Natural killer cell (primary cell): Measurements from ENCODE around the gene SPRN. TPM values are rescaled to one million over a fixed set of nuclear protein-coding genes. Genes with fewer than 3 reads are reported as not detected.
"Not testable (repeated sequence)": the region's sequence is repeated elsewhere in the genome, so short reads cannot be mapped to it uniquely, and the experiment has no call there.

Source experiments
- ATAC-seq, 3 donors: fragments of 150-1000 bp in 2 of 3; fragments of 200-7000 bp in 1 of 3; cut with Tn5 transposase; 1 replicate in 1 of 3; 2 replicates in 2 of 3; pipeline ENCODE4 v1.10.0; 2021; ENCODE audit warnings: mild to moderate bottlenecking in 2 of 3, moderate library complexity in 2 of 3
- DNase-seq, 2 donors: peaks; one replicate each; pipeline versions ENCODE4 v3.0.0 to v3.0.0-alpha.2; 2013 to 2021; ENCODE audit warnings: mixed read lengths in 1 of 2
- H3K27ac ChIP-seq: one replicate; pipeline ENCODE4 v1.5.1; 2013; ENCODE audit warnings: mild to moderate bottlenecking, low read length
- H3K27me3 ChIP-seq: one replicate; pipeline ENCODE4 v1.6.1; 2013; ENCODE audit warnings: low read length; ENCODE audit not compliant: control insufficient read depth, insufficient read depth
- H3K36me3 ChIP-seq: one replicate; pipeline ENCODE4 v1.6.1; 2013; ENCODE audit warnings: low read length; ENCODE audit not compliant: control insufficient read depth, insufficient read depth
- H3K4me1 ChIP-seq: one replicate; pipeline ENCODE4 v1.6.1; 2013; ENCODE audit warnings: low read length; ENCODE audit not compliant: control insufficient read depth, insufficient read depth
- H3K4me3 ChIP-seq: one replicate; pipeline ENCODE4 v1.5.1; 2013; ENCODE audit warnings: low read length
- H3K9me3 ChIP-seq: one replicate; pipeline ENCODE4 v1.6.1; 2013; ENCODE audit warnings: low read length; ENCODE audit not compliant: control insufficient read depth, insufficient read depth
- H3K27ac Mint-ChIP-seq, 2 donors: one replicate each; pipeline ENCODE4 v1.8.0; 2022; ENCODE audit warnings: mild to moderate bottlenecking in 2 of 2, mixed read lengths in 2 of 2, moderate library complexity in 1 of 2
- H3K27me3 Mint-ChIP-seq, 2 donors: one replicate each; pipeline ENCODE4 v1.8.0; 2022; ENCODE audit warnings: low read depth in 2 of 2, mixed read lengths in 2 of 2
- H3K36me3 Mint-ChIP-seq: one replicate; pipeline ENCODE4 v1.8.0; 2022; ENCODE audit warnings: mixed read lengths
- H3K4me1 Mint-ChIP-seq, 2 donors: one replicate each; pipeline ENCODE4 v1.8.0; 2022; ENCODE audit warnings: mixed read lengths in 2 of 2
- H3K4me3 Mint-ChIP-seq: one replicate; pipeline ENCODE4 v1.8.0; 2022; ENCODE audit warnings: mild to moderate bottlenecking, moderate library complexity, mixed read lengths
- H3K9me3 Mint-ChIP-seq, 2 donors: one replicate each; pipeline ENCODE4 v1.8.0; 2022; ENCODE audit warnings: mixed read lengths in 2 of 2
- CTCF ChIP-seq: fragments of 200-600 bp; IDR thresholded peaks from one replicate; pipeline ENCODE4 v1.8.0; 2022; ENCODE audit warnings: antibody characterized with exemption
- WGBS: methylation state at CpG from one replicate; pipeline ENCODE4 v1.1.7; 2013; ENCODE audit warnings: missing lambda C conversion rate; ENCODE audit not compliant: insufficient coverage; 5-methylcytosine and 5-hydroxymethylcytosine counted together
- intact Hi-C: fragments of 100-400 bp; cut with micrococcal nuclease; formaldehyde crosslinking; loops from one replicate; pipeline ENCODE4 v1.14.2; 2022
- total RNA-seq, 4 donors: library from RNA; stranded (reverse); fragments of 120-200 nt in 1 of 4; gene quantifications; one replicate each; pipeline versions ENCODE4 v1.2.3 to v1.2.4, GENCODE V29; 2013 to 2022

SPRN gene
- total RNA-seq, 3 donors from 2014 or later (not counting 1 experiment from before 2014, with no cell fraction given), result not detected

GRCh38 chr10:133388236-133388972, 36.0 kb downstream of the SPRN start:
- H3K9me3 Mint-ChIP-seq, result no peaks in the 10 kb centered on the region
- H3K9me3 ChIP-seq, result no peaks in the 10 kb centered on the region
- H3K4me1 ChIP-seq, result peaks cover 51% of the 10 kb centered on the region
- DNase-seq (no peak), ATAC-seq (no peak)
- H3K27ac ChIP-seq, result peak overlapping the region; percentile 68
- TF ChIP-seq CTCF, result no peak
- 75% methylated on average over 17 of the region's 17 CpGs for WGBS
- peaks cover 4% of the 10 kb centered on the region for H3K36me3 ChIP-seq
- H3K36me3 Mint-ChIP-seq, result no peaks in the 10 kb centered on the region
- H3K27ac Mint-ChIP-seq, result peak overlapping the region; percentile 91 to 92
- H3K4me3 ChIP-seq, result peak overlapping the region; percentile 33
- intact Hi-C loops, result loop anchor here (2.0 kb wide), 1 partner anchor 16 kb away; the partner anchor contains the start of gene ECHS1
- no peaks in the 10 kb centered on the region for H3K27me3 Mint-ChIP-seq
- no peaks in the 10 kb centered on the region for H3K27me3 ChIP-seq
- H3K4me1 Mint-ChIP-seq, result peaks cover 31 to 34% of the 10 kb centered on the region in 2 donors
- peak overlapping the region; percentile 87 for H3K4me3 Mint-ChIP-seq

- ATAC-seq, DNase-seq, H3K4me3 Mint-ChIP-seq, H3K9me3 ChIP-seq, H3K27me3 Mint-ChIP-seq, intact Hi-C loops, H3K27ac Mint-ChIP-seq, H3K36me3 ChIP-seq, H3K27ac ChIP-seq, H3K9me3 Mint-ChIP-seq, H3K27me3 ChIP-seq, H3K4me3 ChIP-seq, H3K36me3 Mint-ChIP-seq: not testable (repeated sequence)
- peaks cover 39% of the 10 kb centered on the region for H3K4me1 ChIP-seq
- 100% methylated on average over 3 of the region's 4 CpGs for WGBS
- H3K4me1 Mint-ChIP-seq, result peaks cover 31 to 32% of the 10 kb centered on the region in 2 donors
Observed at GRCh38 chr10:133386951-133387350, 37.5 kb downstream of the SPRN start.

- WGBS, result 98% methylated on average over 2 of the region's 2 CpGs
Observed at GRCh38 chr10:133385214-133385613, 39.2 kb downstream of the SPRN start.

More at GRCh38 chr10:133385214-133385613, 39.2 kb downstream of the SPRN start:
- ATAC-seq, result no peak
- TF ChIP-seq CTCF, result no peak
- H3K27ac ChIP-seq, result no peak overlapping the region
- Mint-ChIP-seq H3K4me1 (peaks cover 14 to 20% of the 10 kb centered on the region in 2 donors), H3K27ac (no peak overlapping the region), H3K27me3 (no peaks in the 10 kb centered on the region), H3K9me3 (no peaks in the 10 kb centered on the region), H3K4me3 (no peak overlapping the region), H3K36me3 (no peaks in the 10 kb centered on the region)
- DNase-seq, result no peak
- no peak overlapping the region for H3K4me3 ChIP-seq
- peaks cover 36% of the 10 kb centered on the region for H3K4me1 ChIP-seq
- H3K36me3 ChIP-seq, result peaks cover 4% of the 10 kb centered on the region
- intact Hi-C loops, result no loop called here
- no peaks in the 10 kb centered on the region for H3K27me3 ChIP-seq
- no peaks in the 10 kb centered on the region for H3K9me3 ChIP-seq
